GM21825 (cell line): ENCODE measurements around the gene BAZ2B.
"Not testable (repeated sequence)": the region's sequence is repeated elsewhere in the genome, so short reads cannot be mapped to it uniquely, and the experiment has no call there.

Source experiments
- ATAC-seq: cut with Tn5 transposase; IDR thresholded peaks from one replicate; pipeline ENCODE4 v1.9.1; 2021; ENCODE audit warnings: mild to moderate bottlenecking, moderate library complexity; ENCODE audit not compliant: unreplicated experiment

Gene BAZ2B

GRCh38 chr2:159438720-159439353 is 177.5 kb downstream of the BAZ2B start:
- no peak for ATAC-seq

- no peak for ATAC-seq
These were observed 178.1 kb downstream of the BAZ2B start for GRCh38 chr2:159438284-159438683.

- no peak for ATAC-seq
These were observed 183.7 kb downstream of the BAZ2B start for GRCh38 chr2:159432610-159433009.

GRCh38 chr2:159427048-159427447 is 189.3 kb downstream of the BAZ2B start:
- no peak for ATAC-seq

GRCh38 chr2:159419403-159419802 is 196.9 kb downstream of the BAZ2B start:
- no peak for ATAC-seq

DNA sequence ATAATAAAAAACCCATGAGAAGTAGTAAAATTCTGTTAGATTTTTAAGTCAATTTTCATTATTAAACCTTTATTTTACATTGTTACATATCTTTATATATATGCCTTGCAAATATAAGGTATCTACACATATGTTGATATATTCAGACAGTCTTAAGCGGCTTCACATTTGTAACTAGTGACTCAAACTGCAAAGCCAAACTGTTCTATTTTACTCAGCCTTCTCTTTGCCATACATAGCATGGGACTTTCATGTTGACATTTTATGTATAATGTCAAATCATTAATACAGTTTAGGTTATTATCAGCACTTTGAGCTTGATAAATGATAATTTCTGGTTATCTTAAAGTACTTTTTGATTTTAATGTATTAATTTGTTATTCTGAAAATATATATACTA is 204.9 kb downstream of the BAZ2B start:
- no peak for ATAC-seq

DNA sequence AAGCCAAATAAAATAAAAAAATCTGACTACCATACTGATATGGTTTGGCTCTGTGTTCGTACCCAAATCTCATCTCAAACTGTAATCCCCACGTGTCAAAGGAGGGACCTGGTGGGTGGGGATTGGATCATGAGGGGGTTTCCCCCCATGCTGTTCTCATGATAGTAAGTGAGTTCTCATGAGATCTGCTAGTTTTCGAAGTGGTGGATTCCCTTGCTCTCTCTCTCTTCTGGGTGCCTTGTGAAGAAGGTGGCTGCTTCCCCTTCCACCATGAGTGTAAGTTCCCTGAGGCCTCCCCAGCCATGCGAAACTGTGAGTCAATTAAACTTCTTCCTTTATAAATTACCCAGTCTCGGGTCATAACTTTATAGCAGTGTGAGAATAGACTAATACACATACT is 206.1 kb downstream of the BAZ2B start:
- no peak for ATAC-seq

- no peak for ATAC-seq
These were observed 207.1 kb downstream of the BAZ2B start for GRCh38 chr2:159409116-159409800.

- no peak for ATAC-seq
These were observed 213.6 kb downstream of the BAZ2B start for GRCh38 chr2:159402790-159403189.

GRCh38 chr2:159402160-159402559 is 214.2 kb downstream of the BAZ2B start:
- ATAC-seq: not testable (repeated sequence)

DNA sequence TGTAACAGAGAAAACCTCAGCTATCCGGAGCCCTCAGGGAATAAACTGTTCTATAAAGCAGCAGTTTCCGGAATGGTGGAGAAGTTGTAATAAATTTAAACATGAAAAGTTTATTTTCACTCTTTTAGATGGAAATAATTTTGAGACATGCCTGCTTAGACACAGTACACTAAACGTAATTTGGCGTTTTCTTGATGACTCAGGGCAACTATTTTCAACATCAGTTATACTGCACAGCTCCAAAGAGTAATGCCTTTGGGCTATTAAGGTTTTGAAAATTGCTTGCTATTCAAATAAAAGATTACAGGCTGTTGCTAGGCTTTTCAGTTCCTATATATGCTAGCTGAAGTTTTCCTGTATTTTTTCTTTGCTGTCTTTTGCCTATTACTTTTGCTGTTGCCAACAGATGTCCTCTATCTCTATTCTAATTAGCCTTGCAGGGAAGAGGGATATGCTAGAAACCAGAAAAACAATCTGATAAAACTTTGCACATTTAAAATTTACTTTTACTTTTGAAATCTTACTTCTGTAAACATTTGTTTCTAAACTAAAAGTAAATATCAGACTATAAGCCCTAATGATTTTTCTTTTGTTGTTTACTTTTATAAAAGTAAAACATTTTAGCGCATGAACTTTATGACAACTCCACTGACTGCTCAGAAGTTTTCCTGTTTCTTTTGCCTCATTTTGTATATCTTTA is 216.5 kb downstream of the BAZ2B start:
- ATAC-seq: no peak

- no peak for ATAC-seq
These were observed 219.5 kb downstream of the BAZ2B start for GRCh38 chr2:159396799-159397198.

DNA sequence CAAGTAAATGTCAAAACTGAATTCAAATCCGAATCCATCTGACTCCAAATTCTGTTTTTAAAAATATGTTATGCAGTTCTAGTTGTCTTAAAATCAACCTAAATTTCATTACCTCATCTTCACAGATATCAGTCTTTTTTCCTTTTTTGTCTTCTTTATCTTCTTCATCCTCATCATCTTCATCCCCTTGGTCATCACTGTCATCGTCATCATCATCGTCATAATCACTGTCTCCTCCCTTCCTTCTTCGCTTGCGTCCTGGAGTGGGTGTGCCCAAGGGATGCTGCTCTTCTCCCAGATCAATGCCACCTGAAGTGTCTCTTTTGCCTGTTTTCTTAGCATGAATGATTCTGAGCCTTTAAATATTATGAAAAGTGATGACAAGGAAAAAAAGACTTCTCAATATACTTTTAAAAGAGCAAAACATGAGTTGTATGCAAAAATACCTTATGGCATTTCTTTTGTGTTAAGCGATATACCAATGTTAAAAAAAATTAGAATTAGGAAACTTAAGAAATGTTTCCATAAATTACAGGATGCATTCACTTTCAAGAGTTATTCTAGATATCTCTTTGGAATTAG is 233.8 kb downstream of the BAZ2B start:
- no peak for ATAC-seq

DNA sequence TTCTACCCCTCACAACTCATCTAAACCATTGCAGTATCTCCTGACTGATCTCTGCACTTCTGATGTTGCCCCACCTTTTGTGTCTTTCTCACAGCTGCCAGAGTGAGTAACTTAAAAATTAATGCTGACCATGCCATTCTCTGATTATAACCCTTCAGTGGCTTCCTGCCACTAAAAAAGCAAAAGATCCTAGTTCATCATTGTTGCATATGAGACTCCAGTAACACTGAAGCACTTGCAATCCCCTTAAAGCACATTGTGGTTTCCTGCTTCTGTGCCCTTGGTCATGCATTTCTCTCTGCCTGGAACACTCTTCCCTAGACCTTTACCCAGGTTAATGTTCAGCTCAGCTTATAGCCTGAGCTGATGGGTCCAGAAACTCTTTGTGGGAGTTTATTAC is 234.8 kb downstream of the BAZ2B start:
- peak; percentile 74 for ATAC-seq

DNA sequence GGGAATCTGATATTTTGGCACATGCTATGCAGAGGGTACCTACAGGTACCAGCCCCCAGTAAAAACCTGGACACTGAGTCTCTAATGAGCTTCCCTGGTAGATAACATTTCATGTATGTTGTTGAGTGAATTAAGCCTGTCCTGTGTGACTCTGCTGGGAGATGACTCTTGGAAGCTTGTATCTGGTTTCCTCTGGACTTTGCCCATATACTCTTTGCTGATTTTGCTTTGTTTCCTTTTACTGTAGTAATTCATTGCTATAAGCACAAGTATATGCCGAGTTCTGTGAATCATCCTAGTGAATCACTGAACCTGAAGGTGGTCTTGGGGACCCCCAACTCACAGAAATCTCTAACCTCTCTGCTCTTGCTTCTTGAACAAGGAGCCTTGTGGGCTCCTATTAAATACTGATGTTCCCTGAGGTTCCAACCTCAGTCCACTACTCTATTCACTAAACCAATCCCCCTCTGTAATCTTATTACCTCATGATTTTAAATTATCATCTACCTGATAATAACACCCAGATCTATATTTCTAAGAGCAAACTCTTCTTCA is 235.6 kb downstream of the BAZ2B start:
- no peak for ATAC-seq

DNA sequence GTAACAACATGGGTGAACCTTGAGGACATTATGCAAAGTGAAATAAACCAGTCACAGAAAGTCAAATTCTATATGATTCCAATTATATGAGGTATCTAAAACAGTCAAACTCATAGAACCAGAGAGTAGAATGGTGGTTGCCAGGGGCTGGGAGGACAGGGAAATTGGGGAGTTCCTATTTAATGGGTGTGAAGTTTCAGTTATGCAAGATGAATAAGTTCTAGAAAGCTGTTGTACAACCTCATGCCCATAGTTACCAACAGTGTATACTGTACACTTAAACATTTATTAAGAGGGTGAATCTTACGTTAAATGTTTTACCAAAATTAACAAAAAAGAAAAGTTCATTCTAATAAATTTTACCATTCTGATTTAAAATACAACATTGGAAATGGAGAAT is 237.2 kb downstream of the BAZ2B start:
- no peak for ATAC-seq

DNA sequence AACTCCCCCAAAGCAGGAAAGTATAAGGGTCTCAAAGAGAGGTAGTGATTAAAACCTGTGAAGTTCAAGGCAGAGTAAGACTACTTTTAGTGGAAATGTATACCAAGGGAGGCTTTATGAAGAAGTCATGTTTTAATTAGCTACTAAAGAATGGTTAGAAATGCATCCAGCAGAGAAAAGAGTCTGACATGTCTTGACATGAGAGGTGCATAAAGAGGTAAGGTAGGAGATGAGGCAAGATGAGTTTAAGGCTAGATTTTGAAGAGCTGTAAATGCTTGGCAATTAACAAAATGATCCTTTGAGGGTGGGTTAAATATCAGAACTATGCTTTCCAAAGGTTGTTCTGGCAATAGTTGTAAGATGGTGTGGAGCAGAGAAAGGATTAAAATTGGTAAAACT is 241.1 kb downstream of the BAZ2B start:
- no peak for ATAC-seq

DNA sequence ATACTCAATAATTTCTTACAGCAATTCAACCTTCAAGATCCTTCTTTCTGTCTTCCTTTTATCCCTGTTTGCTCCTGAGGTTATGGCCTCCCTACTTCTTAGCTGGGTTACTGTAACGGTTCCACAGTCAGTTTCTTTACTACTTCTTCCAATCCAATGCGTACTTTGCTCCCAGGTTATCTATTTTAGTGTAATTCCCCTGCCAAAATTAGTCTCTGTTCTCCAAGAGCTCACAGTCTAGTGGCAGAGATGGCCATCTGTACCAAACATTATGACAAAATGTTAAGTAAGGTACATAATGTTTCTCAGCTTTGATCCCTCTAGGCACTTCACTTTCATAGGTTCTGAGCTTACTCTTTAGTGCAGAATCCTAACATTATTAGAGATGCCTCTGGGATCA is 244.8 kb downstream of the BAZ2B start:
- no peak for ATAC-seq

GRCh38 chr2:159366538-159366937 is 249.8 kb downstream of the BAZ2B start:
- ATAC-seq: no peak

GRCh38 chr2:159362816-159363251 is 253.5 kb downstream of the BAZ2B start:
- ATAC-seq: peak; percentile 73

GRCh38 chr2:159362094-159362493 is 254.3 kb downstream of the BAZ2B start:
- no peak for ATAC-seq
